ENCODE data around the gene MAPK8IP3.

Gene MAPK8IP3

GRCh38 chr16:1764971-1765370, 59.0 kb downstream of the MAPK8IP3 start:
- no peak for DNase-seq

- DNase-seq: no peak
These were observed 59.8 kb downstream of the MAPK8IP3 start for GRCh38 chr16:1765826-1766225.

- no peak for DNase-seq
These were observed 60.2 kb downstream of the MAPK8IP3 start for GRCh38 chr16:1766231-1766630.

- no peak for DNase-seq
These were observed 60.7 kb downstream of the MAPK8IP3 start for GRCh38 chr16:1766701-1767100.

GRCh38 chr16:1767116-1767994, 61.4 kb downstream of the MAPK8IP3 start:
- DNase-seq: no peak

GRCh38 chr16:1768061-1768766, 62.2 kb downstream of the MAPK8IP3 start:
- no peak for DNase-seq

GRCh38 chr16:1768767-1769401, 62.9 kb downstream of the MAPK8IP3 start:
- no peak for DNase-seq

- DNase-seq: no peak
These were observed 63.7 kb downstream of the MAPK8IP3 start for GRCh38 chr16:1769402-1770300.

- DNase-seq: peak; percentile 61
These were observed 64.6 kb downstream of the MAPK8IP3 start for GRCh38 chr16:1770328-1771187.

- peak; percentile 56 for DNase-seq
These were observed 65.3 kb downstream of the MAPK8IP3 start, which contains the start of gene NME3 for GRCh38 chr16:1771188-1771863. TSS of gene NME3 (minus strand) at chr16:1771543. CDS start at chr16:1771534, 9 bp downstream.

- no peak for DNase-seq
These were observed 65.9 kb downstream of the MAPK8IP3 start for GRCh38 chr16:1771864-1772361.

GRCh38 chr16:1772362-1772907, 66.4 kb downstream of the MAPK8IP3 start, which contains the start of gene EME2:
TSS of gene EME2 (plus strand) at chr16:1772810. CDS start at chr16:1773228, 418 bp downstream.
- no peak for DNase-seq

GRCh38 chr16:1772908-1773702, 67.1 kb downstream of the MAPK8IP3 start, which contains the start of gene MRPS34:
TSS of gene MRPS34 (minus strand) at chr16:1773134. CDS start at chr16:1773119, 15 bp downstream.
- DNase-seq: peak; percentile 94

GRCh38 chr16:1773703-1774447, 67.9 kb downstream of the MAPK8IP3 start:
- DNase-seq: no peak

- DNase-seq: no peak
These were observed 68.4 kb downstream of the MAPK8IP3 start for GRCh38 chr16:1774448-1774780.

GRCh38 chr16:1775006-1775845, 69.2 kb downstream of the MAPK8IP3 start:
- no peak for DNase-seq

- DNase-seq: no peak
These were observed 70.1 kb downstream of the MAPK8IP3 start for GRCh38 chr16:1775846-1776671.

All from retina (tissue), 1 donor.